Hepatocyte (in vitro differentiated cells): ENCODE data around the gene TMCC2. TPM values are rescaled to one million over a fixed set of nuclear protein-coding genes. Genes with fewer than 3 reads are reported as not detected.

ENCODE experiments used
- DNase-seq: peaks from one replicate; pipeline ENCODE4 v3.0.0-alpha.2; 2016; ENCODE audit warnings: low spot score
- H2AFZ ChIP-seq: fragments of 200-600 bp; sonication (generic); 2 replicates; pipeline ENCODE4 v1.6.0; 2016; ENCODE audit warnings: antibody characterized with exemption, mild to moderate bottlenecking
- H3K27ac ChIP-seq: fragments of 200-600 bp; sonication (generic); 2 replicates; pipeline ENCODE4 v1.5.1; 2016; ENCODE audit warnings: mild to moderate bottlenecking
- H3K27me3 ChIP-seq: fragments of 200-600 bp; sonication (generic); 2 replicates; pipeline ENCODE4 v1.6.1; 2016
- H3K36me3 ChIP-seq: fragments of 200-600 bp; sonication (generic); replicated peaks from 2 replicates; pipeline ENCODE4 v1.5.1; 2016; ENCODE audit warnings: low read depth; ENCODE audit not compliant: insufficient read depth
- H3K4me1 ChIP-seq: fragments of 200-600 bp; sonication (generic); 2 replicates; pipeline ENCODE4 v1.5.1; 2016; ENCODE audit warnings: mild to moderate bottlenecking, moderate library complexity; ENCODE audit not compliant: insufficient read depth
- H3K4me2 ChIP-seq: fragments of 200-600 bp; sonication (generic); 2 replicates; pipeline ENCODE4 v1.6.0; 2016
- H3K4me3 ChIP-seq: fragments of 200-600 bp; sonication (generic); 2 replicates; pipeline ENCODE4 v1.5.1; 2016; ENCODE audit warnings: mild to moderate bottlenecking
- H3K79me2 ChIP-seq: fragments of 200-600 bp; sonication (generic); 2 replicates; pipeline ENCODE4 v1.6.0; 2017; ENCODE audit warnings: mild to moderate bottlenecking
- H3K9me2 ChIP-seq: fragments of 200-600 bp; sonication (generic); replicated peaks from 2 replicates; pipeline ENCODE4 v1.6.0; 2017; ENCODE audit warnings: mild to moderate bottlenecking; ENCODE audit not compliant: insufficient read depth
- H3K9me3 ChIP-seq: fragments of 200-600 bp; sonication (generic); 2 replicates; pipeline ENCODE4 v1.5.1; 2016; ENCODE audit warnings: low read depth, mild to moderate bottlenecking
- H4K20me1 ChIP-seq: fragments of 200-600 bp; sonication (generic); 2 replicates; pipeline ENCODE4 v1.6.0; 2016; ENCODE audit warnings: mild to moderate bottlenecking; ENCODE audit not compliant: insufficient read depth, poor library complexity, severe bottlenecking
- CTCF ChIP-seq: fragments of 200-600 bp; sonication (generic); IDR thresholded peaks from 2 replicates; pipeline ENCODE4 v1.5.1; 2016; ENCODE audit warnings: antibody characterized with exemption, mild to moderate bottlenecking; ENCODE audit not compliant: poor library complexity
- EZH2 ChIP-seq: fragments of 200-600 bp; sonication (generic); IDR thresholded peaks from 2 replicates; pipeline ENCODE4 v1.6.1; 2016; ENCODE audit warnings: antibody characterized with exemption, mild to moderate bottlenecking, borderline replicate concordance
- EZH2phosphoT487 ChIP-seq: fragments of 200-600 bp; sonication (generic); IDR thresholded peaks from one replicate; pipeline ENCODE4 v1.6.1; 2018; ENCODE audit warnings: antibody characterized with exemption, mild to moderate bottlenecking, low read depth, moderate library complexity; ENCODE audit not compliant: unreplicated experiment, severe bottlenecking
- WGBS: methylation state at CpG from one replicate; pipeline ENCODE4 v1.1.6; 2016; ENCODE audit warnings: low lambda C conversion rate; ENCODE audit errors: missing lambda C conversion rate; 5-methylcytosine and 5-hydroxymethylcytosine counted together
- polyA plus RNA-seq: library from polyadenylated mRNA; unstranded; fragments of >200 nt; fragmentation: Nextera tagmentation; extraction: Ambion mirVana; gene quantifications from 2 replicates; pipeline ENCODE4 v1.2.1, GENCODE V29; 2016
- total RNA-seq: library from RNA; depleted of rRNA; stranded (reverse); fragments of >200 nt; gene quantifications from 2 replicates; pipeline ENCODE4 v1.2.3, GENCODE V29; 2014

Gene TMCC2
- total and polyA plus RNA-seq, 2 experiments from 2014 or later, result 2.5 to 2.9 TPM

GRCh38 chr1:205263580-205264190 is 35.9 kb downstream of the TMCC2 start:
- no peaks in the 10 kb centered on the region for H3K9me2 ChIP-seq
- H3K4me3 ChIP-seq, result no peak overlapping the region
- H3K9me3 ChIP-seq, result no peaks in the 10 kb centered on the region
- TF ChIP-seq CTCF, result no peak
- H3K27me3 ChIP-seq, result no peaks in the 10 kb centered on the region
- H3K4me2 ChIP-seq, result no peak overlapping the region
- no peak overlapping the region for H3K27ac ChIP-seq
- 80% methylated on average over 2 of the region's 2 CpGs for WGBS
- no peak overlapping the region for H2AFZ ChIP-seq
- H3K36me3 ChIP-seq, result no peaks in the 10 kb centered on the region
- no peaks in the 10 kb centered on the region for H4K20me1 ChIP-seq
- H3K79me2 ChIP-seq, result no peaks in the 10 kb centered on the region
- peaks cover 10% of the 10 kb centered on the region for H3K4me1 ChIP-seq
- no peak for DNase-seq

DNA sequence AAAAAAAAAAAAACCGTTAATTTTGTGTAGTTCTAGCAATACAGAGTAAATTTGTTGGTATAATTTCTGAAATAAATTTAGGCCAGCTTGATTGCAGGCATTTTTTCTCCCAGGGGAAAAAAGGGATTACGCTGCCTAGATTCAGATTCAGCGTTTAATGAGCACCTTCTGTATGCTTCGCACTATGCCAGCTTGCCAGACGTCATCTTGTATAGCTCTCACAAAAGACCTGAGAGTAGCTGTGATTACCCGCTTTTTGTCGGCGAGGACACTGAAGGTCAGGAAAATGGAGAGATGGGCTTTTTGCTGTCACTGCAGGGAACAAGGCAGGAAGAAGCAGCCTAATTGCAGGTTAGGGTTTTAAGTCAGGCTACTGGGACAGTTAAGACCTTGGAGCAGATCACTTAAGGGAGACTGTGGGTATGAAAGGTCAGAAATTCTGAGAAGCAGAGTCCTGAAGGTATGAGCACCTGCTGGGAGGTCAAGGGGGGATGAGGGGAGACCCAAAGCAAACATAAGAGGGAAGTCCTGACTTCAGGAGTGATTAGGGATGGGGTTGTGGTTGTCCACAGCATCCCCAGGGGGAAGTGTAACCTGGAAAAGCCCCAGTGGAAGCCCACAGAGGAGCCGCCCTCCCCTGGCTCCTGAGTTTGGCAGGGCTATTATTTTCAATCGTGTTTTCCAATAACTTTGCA is 39.0 kb downstream of the TMCC2 start:
- DNase-seq, result no peak
- Histone ChIP-seq H2AFZ (no peak overlapping the region), H3K4me1 (peaks cover 4% of the 10 kb centered on the region), H3K36me3 (no peaks in the 10 kb centered on the region), H4K20me1 (no peaks in the 10 kb centered on the region), H3K9me2 (no peaks in the 10 kb centered on the region), H3K9me3 (no peaks in the 10 kb centered on the region), H3K79me2 (no peaks in the 10 kb centered on the region), H3K4me2 (no peak overlapping the region), H3K27me3 (no peaks in the 10 kb centered on the region), H3K4me3 (no peak overlapping the region), H3K27ac (no peak overlapping the region)
- TF ChIP-seq EZH2phosphoT487 (no peak), EZH2 (no peak), CTCF (no peak)
- 87% methylated on average over 10 of the region's 10 CpGs for WGBS

- no peaks in the 10 kb centered on the region for H3K36me3 ChIP-seq
- no peaks in the 10 kb centered on the region for H3K9me2 ChIP-seq
- no peaks in the 10 kb centered on the region for H3K27me3 ChIP-seq
- TF ChIP-seq EZH2phosphoT487 (no peak), CTCF (no peak), EZH2 (no peak)
- H3K27ac ChIP-seq, result no peak overlapping the region
- no peak for DNase-seq
- no peaks in the 10 kb centered on the region for H3K79me2 ChIP-seq
- H3K4me1 ChIP-seq, result no peaks in the 10 kb centered on the region
- 88% methylated on average over 8 of the region's 8 CpGs for WGBS
- H4K20me1 ChIP-seq, result no peaks in the 10 kb centered on the region
- no peaks in the 10 kb centered on the region for H3K9me3 ChIP-seq
- no peak overlapping the region for H2AFZ ChIP-seq
- no peak overlapping the region for H3K4me3 ChIP-seq
- no peak overlapping the region for H3K4me2 ChIP-seq
These were observed 39.7 kb downstream of the TMCC2 start for GRCh38 chr1:205267306-205267902.
